Right ventricle myocardium inferior (tissue), 1 donor: Measurements from ENCODE around the gene RESF1. TPM values are rescaled to one million over a fixed set of nuclear protein-coding genes. Genes with fewer than 3 reads are reported as not detected.
A peak's percentile ranks its signal among the peaks of the same experiment; 100 is the strongest.
"Not testable (repeated sequence)": the region's sequence is repeated elsewhere in the genome, so short reads cannot be mapped to it uniquely, and the experiment has no call there.

Experiments
- ATAC-seq: fragments of 200-7000 bp; cut with Tn5 transposase; one replicate; pipeline ENCODE4 v1.9.1; 2020; ENCODE audit warnings: mild to moderate bottlenecking, moderate library complexity
- DNase-seq: peaks from one replicate; pipeline ENCODE4 v3.0.0; 2021; ENCODE audit errors: missing footprints
- intact Hi-C: fragments of 100-400 bp; cut with DNase I; formaldehyde crosslinking; loops from one replicate; pipeline ENCODE4 v1.11.0; 2022
- long read RNA-seq: library from polyadenylated mRNA; unstranded; transcript quantifications from one replicate; pipeline ENCODE4 v2.0.0, GENCODE V29; 2021
- total RNA-seq: library from RNA; stranded (reverse); fragmentation: NEBNext Ultra II Directional; extraction: Animal tissue kit (Norgen Biotek cat#: 25700); gene quantifications from one replicate; pipeline ENCODE4 v1.2.1, GENCODE V29; 2021
- donor health status: DM: no; HTN: yes; CAD: no; lungs with severe emphysema.

The RESF1 gene, protein sequence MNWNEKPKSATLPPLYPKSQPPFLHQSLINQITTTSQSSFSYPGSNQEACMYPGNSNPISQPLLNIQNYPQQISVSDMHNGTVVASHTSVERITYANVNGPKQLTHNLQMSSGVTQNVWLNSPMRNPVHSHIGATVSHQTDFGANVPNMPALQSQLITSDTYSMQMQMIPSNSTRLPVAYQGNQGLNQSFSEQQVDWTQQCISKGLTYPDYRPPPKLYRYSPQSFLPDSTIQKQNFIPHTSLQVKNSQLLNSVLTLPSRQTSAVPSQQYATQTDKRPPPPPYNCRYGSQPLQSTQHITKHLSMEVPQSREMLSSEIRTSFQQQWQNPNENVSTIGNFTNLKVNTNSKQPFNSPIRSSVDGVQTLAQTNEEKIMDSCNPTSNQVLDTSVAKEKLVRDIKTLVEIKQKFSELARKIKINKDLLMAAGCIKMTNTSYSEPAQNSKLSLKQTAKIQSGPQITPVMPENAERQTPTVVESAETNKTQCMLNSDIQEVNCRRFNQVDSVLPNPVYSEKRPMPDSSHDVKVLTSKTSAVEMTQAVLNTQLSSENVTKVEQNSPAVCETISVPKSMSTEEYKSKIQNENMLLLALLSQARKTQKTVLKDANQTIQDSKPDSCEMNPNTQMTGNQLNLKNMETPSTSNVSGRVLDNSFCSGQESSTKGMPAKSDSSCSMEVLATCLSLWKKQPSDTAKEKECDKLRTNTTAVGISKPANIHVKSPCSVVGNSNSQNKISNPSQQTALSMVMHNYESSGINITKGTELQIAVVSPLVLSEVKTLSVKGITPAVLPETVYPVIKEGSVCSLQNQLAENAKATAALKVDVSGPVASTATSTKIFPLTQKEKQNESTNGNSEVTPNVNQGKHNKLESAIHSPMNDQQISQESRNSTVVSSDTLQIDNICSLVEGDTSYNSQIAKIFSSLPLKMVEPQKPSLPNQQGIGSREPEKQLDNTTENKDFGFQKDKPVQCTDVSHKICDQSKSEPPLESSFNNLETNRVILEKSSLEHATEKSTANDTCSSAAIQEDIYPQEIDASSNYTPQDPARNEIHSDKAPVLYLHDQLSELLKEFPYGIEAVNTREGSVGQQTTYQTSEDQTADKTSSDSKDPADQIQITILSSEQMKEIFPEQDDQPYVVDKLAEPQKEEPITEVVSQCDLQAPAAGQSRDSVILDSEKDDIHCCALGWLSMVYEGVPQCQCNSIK (N-terminal part only)
- total RNA-seq: 21.7 TPM
- long read RNA-seq, full-length matches to known transcripts: 4 of 6 reads
- long read RNA-seq, partial matches to known transcripts: 2 of 6 reads
- long read RNA-seq, other reads (novel, unspliced or antisense): 0 of 6 reads

DNA sequence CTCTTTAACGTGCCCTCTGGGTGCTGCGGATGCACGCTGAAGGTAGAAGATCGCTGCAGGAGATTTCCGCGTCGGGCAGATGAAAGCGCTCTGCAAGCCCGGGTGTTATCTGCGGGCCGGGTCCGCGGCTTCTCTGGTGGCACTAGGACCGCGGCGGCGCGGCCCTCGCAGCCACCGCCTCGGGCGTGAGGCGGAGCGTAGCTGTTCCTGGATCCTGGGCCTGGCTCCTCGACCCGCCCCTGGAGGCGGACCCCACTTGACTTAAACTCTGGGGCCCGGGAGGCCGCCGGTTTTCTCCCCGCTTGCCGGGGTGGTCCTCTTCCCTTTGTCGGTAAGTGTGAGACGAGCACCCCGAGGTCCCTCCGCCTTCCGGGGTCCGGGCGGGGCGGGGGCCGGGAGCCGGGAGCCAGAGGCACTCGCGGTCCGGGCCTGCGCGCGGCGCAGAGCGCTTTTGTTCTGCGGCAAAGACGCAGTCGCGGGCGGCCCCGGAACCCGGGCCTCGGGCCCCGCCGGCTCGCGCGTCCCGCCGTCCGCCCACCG is at the start of gene RESF1:
Gene RESF1 (plus strand): TSS at position 255 of the 540 bp plus-strand sequence. CDS start 21,541 bp downstream, outside the sequence.
- DNase-seq (peak; percentile 95), ATAC-seq (peak; percentile 99)
- intact Hi-C loops: loop anchor here (5.0 kb wide), 2 partner anchors 87 to 232 kb away; partner anchors contain the start of gene AMN1

DNA sequence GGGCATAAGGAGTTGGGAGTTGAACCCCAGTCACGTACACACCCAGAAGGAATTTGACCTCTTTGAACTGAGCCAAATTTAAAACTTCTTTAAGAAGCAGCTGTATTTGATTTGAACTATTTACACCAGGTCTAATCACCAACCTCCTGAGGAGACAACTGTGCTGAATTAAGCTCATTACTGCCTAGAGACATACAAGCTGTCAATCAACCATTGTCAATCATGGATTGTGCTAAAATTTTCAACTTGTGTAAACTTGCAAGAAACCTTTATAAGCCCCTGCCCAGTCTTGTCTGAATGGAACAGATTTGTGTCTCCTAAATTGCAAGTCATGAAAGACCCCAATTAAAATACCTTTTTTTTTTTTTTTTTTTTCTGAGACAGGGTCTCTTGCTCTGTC is 44.3 kb upstream of the RESF1 start:
- ATAC-seq (no peak), DNase-seq (no peak)
- intact Hi-C loops: no loop called here

DNA sequence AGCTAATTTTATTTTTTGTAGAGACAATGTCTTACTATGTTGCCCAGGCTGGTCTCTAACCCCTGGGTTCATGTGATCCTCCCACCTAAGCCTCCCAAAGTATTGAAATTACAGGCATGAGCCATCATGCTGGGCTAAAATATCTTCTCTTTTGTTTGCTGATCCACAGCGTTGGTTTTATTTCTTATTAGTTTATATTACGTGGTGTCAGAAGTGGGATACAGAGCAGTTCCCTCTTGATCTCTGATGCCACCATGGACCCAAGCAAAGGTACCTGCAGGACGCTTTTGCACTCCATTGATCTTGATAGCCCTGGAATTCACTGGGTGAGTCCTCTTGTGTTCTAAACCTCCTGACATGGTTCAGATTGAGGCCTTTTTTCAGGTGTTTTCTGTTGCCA is 43.8 kb upstream of the RESF1 start:
- ATAC-seq (no peak), DNase-seq (no peak)
- intact Hi-C loops: no loop called here

DNA sequence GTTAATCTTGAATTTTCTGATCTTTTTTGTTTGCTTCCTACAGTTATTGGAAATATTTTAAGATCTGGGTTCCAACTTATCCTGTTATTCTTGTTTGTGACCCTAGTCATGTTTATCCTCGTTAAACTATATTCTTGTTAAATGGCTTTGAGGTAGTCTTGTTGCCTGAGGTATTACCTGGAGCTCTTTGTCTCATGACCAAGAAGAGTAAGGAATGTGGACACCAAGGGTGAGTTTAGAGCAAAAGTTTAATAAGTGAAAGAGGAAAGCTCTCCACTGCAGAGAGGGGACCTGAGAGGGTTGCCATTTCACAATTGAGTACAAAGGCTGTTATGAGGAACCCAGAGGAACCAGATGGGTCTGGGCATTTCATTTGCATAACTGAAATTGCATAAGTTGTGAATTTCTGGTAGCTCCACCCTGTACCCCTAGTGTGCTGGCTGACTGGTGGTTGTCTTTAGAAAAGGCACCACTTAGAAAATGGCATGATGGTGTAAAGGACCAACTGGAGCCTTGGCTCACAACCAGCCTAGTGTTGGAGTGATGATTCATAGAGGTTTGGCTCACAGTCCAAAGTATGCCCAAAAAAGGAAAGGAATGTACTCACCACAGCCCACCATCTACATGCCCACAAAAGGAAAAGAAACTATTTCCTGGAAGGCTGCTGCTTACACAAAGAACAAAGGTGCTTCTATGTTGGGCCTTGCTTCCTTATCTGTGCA is 36.7 kb upstream of the RESF1 start:
- intact Hi-C loops: no loop called here
- no peak for DNase-seq
- ATAC-seq: no peak

DNA sequence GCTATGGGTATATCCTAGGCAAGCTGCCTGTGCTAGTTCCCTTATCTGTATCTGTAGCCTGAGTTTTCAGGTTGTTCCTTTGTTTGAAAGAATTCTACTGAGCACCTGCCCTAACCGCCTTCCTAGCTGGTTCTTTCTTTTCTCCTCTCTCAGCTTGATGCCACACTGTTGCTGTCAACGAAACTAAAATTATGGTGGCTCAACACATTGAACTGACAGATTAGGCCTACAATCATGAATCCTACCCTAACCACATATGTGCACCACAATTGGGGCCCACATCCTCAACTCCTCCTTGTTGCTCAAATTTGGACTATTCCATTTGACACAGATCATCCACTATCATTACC is 36.2 kb upstream of the RESF1 start:
- intact Hi-C loops: no loop called here
- no peak for DNase-seq
- ATAC-seq: no peak

DNA sequence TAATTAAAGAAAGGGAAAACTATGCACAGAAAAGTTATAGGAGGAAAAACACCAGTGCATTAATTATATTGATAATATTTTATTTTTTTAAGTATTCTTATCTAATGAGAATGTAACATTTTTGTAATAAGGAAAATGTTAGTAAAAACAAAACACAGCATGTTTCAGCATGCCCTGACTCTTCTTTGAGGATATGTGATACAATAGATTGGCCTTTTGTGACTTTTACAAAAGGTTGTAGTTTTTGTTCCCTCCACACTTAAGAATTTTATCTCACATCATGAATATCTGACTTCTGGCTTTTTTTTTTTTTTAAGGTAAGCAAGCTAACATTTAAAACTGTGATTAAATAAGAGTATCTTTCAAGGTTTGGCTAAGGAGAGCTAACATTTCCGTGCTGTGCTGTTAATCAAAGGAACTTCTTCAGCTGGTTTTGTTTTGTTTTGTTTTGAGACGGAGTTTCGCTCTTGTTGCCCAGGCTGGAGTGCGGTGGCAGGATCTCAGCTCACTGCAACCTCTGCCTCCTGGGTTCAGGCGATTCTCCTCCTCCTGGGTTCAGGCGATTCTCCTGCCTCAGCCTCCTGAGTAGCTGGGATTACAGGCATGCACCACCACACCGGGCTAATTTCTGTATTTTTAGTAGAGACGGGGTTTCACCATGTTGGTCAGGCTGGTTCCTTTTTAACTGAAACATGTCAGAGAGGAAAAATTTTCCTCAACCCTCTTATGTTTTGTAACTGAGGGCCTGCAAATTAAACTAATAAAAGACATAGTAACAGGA is 30.8 kb upstream of the RESF1 start:
- DNase-seq (no peak), ATAC-seq (no peak)
- intact Hi-C loops: no loop called here

DNA sequence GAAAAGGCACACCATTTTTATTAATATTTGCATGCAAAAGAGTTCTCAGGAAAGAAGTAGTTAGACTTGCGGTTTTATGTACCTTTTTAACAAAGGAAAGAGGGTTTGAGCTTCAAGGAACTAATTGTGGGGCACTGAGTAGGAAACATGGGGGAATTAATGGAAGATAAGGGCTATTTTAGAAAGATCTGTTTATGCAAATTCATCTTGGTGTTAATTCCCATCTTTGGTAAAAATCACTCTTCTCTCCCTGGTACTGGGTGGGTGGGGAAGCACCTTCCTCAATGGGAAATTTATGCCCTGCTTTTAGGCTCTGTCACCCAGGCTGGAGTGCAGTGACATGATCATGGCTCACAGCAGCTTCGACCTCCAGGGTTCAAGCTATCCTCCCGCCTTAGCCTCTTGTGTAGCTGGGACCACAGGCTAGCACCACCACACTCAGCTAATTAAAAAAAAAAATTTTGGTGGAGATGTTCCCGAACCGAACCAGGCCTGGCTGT is 30.1 kb upstream of the RESF1 start:
- intact Hi-C loops: no loop called here
- ATAC-seq: no peak
- DNase-seq: no peak

DNA sequence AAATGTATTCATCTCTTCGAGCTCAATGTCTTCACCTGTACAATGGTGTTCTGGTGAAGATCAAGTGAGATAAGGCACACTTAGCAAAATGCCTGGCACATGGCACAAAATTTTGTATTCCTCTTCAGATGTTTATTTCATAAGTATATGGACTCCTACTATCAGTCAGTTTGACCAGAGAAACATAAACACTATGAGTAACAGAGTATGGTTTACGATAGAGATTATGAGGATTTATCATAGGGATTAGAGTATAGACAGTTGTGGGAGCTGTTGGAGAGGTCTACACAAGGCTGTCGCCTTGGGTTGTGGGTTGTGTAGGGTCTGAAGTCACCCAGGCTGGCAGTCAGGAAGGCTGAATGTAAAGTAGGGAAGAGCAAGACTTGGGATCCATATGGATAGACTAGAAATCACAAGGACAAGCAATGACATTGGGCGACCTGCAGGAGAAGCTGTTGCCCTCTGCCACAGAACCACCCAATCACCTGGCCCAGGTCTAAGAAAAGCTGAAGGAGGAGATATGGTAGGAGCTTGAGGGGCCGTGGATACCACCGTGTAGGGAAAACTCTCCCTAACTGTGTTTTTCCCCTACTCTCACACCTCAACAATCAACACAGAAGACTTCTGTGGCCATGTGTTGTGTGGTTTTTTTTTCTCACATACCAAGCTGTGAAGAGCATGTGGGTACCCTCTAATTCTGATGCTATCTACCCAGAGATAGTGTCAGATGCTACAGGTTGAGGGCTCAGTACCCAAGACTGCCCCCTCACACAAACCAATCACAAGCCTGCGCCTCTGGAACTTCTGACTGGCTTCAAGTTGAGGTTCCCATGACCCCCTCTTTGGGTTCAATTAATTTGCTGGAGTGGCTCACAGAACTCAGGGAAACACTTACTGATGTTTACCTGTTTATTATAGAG is 27.2 kb upstream of the RESF1 start:
- intact Hi-C loops: no loop called here
- no peak for ATAC-seq
- no peak for DNase-seq

DNA sequence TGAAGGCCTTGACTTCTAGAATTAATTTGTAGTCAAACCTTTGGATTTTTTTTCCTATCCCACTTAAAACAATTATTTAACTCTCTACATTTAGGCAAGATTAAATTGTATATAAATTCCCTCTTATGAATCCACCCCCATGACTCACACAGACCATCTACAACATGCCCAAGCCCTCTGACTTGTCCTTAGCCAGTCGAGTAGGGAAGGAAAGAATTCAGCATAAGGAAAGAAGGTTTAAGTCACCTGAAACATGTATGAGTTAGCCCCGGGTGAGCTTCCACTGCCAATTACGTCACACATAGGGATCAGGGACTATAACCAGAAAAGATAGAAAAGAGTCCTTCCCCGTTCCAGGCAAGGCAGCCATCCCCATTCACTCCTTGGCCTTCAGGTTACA is 14.9 kb upstream of the RESF1 start:
- DNase-seq (no peak), ATAC-seq (no peak)
- intact Hi-C loops: loop anchor here (10.0 kb wide), 1 partner anchor 49 kb away; no protein-coding TSS in a partner anchor

DNA sequence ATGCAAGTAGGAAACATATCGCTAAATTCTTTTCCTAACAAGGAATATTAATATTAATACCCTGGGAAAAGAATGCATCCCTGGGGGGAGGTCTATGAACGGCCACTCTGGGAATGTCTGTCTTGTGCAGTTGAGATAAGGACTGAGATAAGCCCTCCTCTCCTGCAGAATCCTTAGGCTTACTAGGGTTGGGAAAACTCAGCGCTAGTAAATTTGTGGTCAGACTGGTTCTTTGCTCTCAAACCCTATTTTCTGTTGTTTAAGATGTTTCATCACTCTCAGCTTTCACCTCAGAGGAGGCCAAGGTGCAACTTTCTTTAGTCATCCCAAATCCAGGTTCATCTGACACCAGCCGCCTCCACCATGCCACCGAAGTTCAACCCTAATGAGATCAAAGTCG is 11.2 kb upstream of the RESF1 start:
- DNase-seq: no peak
- intact Hi-C loops: loop anchor here (10.0 kb wide), 1 partner anchor 53 kb away; no protein-coding TSS in a partner anchor

DNA sequence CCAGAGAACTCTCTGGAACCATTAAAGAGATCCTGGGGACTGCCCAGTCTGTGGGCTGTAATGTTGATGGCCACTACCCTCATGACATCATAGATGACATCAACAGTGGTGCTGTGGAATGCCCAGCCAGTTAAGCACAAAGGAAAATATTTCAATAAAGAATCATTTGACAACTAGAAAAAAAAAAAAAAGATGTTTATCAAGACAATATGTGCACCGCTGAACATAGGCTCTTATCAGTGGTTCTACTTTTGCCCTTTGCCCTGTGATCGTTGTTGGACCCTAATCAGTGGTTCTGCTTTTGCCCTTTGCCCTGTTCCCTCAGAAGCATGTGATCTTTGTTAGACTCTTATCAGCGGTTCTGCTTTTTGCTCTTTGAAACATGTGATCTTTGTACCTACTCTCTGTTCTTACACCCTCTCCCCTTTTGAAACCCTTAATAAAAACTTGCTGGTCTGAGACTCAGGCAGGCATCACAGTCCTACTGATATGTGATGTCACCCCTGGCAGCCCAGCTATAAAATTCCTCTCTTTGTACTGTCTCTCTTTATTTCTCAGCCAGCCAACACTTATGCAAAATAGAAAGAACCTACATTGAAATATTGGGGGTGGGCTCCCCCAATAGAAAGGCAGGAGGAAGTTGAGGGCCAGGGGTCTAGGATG is 10.4 kb upstream of the RESF1 start:
- intact Hi-C loops: loop anchor here (10.0 kb wide), 1 partner anchor 54 kb away; no protein-coding TSS in a partner anchor

More for the DNA sequence above, 11.2 kb upstream of the RESF1 start:
- no peak for ATAC-seq

DNA sequence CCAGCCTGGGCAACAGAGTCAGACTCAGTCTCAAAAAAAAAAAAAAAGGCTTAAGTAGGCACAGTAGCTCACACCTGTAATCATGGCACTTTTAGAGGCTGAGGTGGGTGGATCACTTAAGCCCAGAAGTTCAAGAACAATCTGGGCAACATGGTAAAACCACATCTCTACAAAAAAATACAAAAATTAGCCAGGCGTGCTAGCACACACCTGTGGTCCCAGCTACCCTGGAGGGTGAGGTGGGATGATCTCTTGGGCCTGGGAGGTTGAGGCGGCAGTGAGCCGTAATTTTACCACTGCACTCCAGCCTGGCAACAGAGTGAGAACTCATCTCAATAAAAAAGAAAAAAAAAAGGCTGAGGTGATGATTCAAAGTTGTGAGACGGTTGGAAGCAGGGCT is 9.1 kb upstream of the RESF1 start:
- intact Hi-C loops: no loop called here
- no peak for ATAC-seq
- DNase-seq: no peak

More for the DNA sequence above, 10.4 kb upstream of the RESF1 start:
- ATAC-seq, DNase-seq: not testable (repeated sequence)

DNA sequence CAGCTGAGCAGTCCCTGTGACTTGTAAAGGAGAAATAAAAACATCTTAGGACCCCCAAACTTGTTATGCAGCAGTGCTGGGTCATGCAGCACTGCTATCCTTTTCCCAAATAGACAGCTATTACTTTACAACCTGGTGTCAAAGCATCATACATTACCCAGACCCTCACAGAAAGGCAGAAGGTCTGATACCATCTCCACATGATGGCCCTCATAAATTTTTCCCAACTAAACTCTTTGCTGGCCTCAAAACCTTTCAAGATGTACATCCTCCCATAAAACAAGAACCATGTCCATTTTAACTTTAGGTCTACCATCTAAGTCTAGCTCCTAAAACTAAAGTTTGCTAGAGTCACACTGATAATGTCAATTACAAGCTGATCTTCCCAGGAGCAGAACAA is 8.7 kb upstream of the RESF1 start:
- DNase-seq (no peak), ATAC-seq (no peak)
- intact Hi-C loops: no loop called here

DNA sequence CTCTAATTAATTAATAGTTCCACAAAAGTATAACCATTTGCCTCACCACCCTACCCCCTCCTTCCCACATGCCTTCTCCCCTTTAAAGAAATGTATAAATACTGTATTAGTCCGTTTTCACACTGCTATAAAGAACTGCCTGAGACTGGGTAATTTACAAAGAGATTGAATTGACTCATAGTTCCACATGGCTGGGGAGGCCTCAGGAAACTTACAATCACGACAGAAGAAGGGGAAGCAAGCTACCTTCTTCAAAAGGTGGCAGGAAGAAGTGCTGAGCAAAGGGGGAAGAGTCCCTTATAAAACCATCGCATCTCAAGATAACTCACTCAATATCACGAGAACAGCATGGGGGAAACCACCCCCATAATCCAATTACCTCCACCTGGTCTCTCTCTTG is 8.2 kb upstream of the RESF1 start:
- intact Hi-C loops: no loop called here
- no peak for ATAC-seq
- DNase-seq: no peak

DNA sequence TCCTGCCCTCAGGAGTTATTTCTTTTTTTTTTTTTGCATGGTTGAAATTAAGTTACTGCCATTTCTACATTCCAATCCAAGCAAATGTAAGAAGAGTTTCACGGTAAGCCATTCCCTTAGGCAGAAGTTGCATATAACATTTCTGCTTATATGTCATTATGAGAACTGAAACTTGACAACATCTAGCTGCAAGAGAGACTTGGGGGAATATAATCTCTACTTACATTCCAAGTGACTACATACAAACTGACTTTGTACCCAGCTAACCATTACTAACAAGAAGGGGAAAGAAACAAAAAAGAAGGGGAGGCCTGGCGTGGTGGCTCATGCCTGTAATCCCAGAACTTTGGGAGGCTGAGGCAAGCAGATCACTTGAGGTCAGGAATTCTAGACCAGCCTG is 7.3 kb upstream of the RESF1 start:
- no peak for ATAC-seq
- DNase-seq: no peak
- intact Hi-C loops: no loop called here

DNA sequence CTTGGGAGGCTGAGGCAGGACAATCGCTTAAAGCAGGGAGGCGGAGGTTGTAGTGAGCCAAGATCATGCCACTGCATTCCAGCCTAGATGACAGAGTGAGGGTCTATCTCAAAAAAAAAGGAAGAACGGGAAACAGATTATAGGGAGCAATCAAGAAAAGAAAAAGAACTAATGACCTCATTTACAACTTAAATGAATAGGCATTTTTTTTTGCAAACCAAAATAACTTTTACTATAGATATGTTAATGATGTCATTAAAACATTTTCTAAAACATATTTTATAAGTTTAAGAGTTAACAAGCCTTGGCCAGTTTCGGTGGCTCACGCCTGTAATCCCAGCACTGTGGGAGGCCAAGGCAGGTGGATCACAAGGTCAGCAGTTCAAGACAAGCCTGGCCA is 6.8 kb upstream of the RESF1 start:
- intact Hi-C loops: no loop called here
- no peak for ATAC-seq
- no peak for DNase-seq
